ENCODE data around the gene ANGPTL8.

Gene ANGPTL8

DNA sequence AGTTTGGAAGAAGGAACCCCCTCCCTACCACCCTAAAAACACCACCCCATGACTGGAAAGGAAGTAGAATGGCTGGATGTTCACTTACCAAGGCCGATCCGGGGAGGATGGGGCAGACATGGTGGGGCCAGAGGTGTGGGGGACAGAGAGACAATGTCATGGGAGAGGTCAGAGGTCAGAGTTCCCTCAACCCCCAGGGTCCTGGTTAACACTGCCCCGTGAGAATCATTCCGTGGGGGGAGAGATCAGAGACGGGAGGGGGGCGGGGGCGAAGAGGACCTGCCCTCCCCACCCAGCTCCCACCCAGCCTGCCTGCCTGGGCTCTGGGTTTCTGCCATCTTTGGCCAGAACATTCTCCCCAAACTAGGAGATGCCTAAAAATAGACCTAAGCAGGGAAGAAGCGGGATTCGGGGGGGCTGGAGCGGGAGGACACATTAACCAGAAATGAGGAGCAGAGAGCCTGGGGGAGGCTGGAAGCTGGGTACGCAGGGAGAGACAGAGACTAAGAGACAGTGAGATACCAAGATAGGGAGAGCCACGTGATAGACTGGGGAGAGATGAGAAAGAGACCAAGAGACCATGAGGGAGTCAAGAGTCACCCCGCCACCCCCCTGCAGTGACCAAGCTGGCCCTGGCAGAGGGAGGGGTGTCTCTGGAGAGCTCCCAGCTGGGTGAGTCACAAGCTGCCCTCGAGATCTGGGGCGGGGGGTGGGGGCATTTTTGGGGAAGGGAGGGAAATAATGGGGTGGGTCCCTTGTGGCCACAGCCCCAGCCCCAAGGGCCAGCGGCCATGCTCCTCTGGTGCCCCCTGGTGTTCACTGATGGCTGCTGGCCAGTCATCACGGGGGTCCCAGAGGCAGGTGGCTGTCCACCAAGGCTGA is 36.0 kb upstream of the ANGPTL8 start:
- DNase-seq (ENCODE audit: low spot score) = peak; percentile 76

DNA sequence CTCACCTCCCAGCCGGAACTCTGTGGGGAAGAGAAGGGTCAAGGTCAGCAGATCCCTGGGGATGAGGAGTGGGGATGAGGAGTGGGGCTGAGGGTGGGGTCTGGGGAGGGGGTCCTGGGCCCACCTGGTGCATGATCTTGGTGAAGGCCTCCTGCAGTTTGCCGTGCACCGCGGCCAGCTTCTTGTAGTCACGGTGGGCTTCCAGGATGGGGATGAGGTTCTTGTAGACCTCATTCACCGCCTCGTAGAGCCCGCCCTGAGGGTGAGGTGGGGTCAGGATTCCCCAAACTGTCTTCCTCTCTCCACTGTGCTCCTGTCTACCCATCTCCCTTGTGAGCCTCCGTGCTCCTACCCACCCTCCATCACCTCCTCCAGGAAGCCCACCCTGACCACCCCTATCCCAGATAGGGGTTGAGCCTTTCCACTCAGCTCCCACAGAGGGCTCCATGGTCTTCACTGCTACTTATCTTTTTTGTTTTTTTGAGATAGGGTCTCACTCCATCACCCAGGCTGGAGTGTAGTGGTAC is 35.3 kb upstream of the ANGPTL8 start:
- no peak for DNase-seq (ENCODE audit: low spot score)

DNA sequence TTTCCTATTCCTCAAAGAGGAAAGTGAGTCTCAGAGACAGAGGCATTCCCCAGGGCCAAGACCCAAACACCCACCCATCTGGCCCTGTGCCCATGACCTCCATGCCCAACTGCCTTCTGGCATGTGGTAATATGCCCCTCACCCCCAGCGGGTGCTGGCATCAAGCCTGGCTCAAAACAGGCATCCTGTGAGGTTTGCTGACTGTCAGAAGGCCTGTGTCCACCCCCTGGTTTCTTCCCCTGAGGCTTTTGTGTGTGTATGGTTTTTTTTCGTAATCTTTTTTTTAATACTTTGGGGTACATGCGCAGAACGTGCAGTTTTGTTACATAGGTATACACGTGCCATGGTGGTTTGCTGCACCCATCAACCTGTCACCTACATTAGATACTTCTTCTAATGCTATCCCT is 34.5 kb upstream of the ANGPTL8 start:
- peak; percentile 79 for DNase-seq (ENCODE audit: low spot score)

DNA sequence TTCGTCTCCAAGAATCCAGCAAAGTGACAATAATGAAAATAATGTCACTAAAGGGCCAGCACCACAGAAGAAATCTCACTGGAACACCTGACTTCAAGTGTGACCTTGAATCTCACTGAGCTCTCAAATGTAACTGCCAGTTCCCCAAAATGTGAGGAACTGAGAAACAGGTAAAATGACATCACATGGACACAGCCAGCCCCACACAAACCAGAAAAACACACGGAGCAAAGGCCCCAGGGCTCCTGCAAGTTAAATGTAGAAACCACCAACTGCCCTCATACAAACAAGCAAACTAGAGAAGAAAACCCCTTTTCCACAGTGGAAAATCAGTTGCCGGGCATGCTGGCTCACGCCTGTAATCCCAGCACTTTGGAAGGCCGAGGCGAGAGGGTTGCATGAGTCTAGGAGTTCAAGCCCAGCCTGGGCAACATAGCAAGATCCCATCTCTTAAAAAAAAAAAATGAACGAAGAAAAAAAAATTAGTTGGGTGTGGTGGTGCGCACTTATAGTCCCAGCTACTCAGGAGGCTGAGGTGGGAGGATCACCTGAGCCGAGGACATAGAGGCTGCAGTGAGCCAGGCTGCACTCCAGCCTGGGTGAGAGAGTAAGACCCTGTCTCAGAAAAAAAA is 33.4 kb upstream of the ANGPTL8 start:
- DNase-seq (ENCODE audit: low spot score) = no peak

DNA sequence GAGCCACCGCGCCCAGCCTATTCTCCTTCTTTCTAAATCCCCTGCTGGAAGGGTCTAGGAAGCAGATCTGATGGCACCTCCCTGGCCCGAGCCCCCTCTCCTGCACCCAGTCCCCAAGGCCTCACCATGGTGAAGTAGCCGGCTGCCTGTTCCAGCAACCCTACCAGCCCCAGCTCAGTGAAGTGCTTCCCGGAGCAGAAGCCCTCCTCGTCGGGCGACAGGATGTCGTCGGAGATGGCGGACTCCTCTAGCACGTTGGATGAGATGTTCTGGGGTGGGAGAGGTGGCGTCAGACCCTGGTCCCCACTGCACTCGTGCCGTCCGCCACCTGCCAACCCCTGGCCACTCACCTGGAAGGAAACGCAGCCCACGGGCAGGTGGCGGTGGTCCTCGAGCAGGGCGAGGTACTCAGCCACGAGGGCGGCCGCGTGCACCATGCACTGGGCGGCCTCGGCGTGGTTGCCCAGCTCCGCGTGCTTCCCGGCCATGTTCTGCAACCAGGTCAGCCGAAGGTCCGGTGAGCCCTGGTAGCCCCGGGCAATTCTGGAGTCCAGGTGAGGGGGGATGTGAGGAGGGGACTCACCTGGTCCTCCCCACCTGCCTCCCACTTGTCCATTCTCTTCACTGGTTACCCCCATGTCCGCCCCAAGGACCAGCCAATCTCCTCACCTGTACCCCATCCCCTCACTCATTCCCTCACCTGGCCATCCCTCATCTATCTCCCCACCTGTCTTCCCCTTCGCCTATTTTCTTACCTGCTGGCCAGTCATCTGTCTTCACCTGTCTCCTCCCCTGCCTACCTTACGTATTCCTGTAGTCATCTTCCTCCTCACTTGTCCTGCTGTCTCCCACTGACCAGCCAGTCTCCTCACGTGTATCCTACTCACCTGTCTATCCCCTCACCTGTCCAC is 30.6 kb upstream of the ANGPTL8 start:
- DNase-seq (ENCODE audit: low spot score) = no peak

DNA sequence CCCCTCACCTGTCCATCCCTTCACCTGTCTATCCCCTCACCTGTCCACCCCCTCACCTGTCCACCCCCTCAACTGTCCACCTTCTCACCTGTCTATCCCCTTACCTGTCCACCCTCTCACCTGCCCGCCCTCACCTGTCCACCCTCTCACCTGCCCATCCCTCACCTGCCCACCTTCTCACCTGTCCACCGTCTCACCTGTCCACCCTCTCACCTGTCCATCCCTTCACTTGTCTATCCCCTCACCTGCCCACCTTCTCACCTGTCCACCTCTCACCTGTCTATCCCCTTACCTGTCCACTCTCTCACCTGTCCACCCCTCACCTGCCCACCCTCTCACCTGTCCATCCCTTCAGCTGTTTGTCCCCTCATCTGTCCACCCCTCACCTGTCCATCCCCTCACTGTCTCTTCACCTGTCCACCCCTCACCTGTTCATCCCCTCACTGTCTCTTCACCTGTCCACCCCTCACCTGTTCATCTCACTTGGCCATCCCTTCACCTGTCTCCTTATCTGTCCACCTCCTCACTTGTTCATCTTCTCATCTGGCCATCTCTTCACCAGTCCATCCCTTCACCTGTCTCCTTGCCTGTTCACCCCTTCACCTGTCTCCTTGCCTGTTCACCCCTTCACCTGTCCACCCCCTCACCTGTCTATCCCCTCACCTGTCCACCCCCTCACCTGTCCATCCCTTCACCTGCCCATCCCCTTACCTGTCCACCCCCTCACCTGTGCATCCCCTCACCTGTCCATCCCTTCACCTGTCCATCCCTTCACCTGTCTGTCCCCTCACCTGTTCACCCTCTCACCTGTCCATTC is 29.4 kb upstream of the ANGPTL8 start:
- DNase-seq (ENCODE audit: low spot score) = no peak

- no peak for DNase-seq (ENCODE audit: low spot score)
These were observed 28.8 kb upstream of the ANGPTL8 start for GRCh38 chr19:11210656-11210928.

DNA sequence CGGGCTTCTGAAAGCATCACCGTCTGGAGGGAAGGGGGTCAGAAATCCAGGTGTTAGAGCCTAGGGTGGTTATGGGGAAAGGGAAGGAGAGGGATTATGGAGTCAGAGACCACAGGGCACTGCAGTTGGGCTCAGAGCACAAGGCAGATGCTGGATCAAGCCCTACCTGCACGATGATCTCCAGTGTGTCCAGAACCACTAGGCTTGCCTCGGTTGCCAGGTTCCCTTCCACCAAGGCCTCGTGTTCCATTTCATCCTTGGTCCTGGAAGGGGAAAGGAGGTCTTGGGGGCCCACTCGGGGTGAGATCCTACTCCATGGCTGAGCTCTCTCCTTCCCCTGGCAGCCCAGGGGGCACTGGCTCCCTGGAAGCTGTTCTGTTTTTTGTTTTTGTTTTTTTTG is 25.0 kb upstream of the ANGPTL8 start:
- DNase-seq (ENCODE audit: low spot score) = no peak

DNA sequence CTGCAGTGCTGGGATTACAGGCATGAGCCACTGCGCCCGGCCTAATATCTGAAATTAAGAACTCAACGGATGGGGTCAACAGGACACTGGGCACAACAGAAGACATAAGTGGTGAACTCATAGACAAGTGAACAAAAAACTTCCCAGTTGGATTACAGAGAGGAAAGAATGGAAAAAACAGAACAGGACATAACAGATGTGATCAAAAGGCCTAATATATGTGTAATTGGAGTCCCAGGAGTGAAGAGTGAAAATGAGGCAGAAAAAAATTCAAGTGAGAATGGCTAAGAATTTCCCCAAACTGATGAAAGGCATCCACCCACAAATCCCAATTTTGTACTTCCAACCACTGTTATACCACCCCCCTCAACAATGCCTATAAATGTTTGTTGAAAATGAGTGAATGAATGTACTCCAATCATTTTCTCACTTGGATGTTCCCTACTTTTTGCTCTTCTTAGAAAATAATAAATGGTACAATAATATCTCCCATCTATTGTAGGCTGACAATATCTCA is 18.3 kb upstream of the ANGPTL8 start:
- DNase-seq (ENCODE audit: low spot score) = no peak

GRCh38 chr19:11223200-11223599 is 16.2 kb upstream of the ANGPTL8 start:
- no peak for DNase-seq (ENCODE audit: low spot score)

DNA sequence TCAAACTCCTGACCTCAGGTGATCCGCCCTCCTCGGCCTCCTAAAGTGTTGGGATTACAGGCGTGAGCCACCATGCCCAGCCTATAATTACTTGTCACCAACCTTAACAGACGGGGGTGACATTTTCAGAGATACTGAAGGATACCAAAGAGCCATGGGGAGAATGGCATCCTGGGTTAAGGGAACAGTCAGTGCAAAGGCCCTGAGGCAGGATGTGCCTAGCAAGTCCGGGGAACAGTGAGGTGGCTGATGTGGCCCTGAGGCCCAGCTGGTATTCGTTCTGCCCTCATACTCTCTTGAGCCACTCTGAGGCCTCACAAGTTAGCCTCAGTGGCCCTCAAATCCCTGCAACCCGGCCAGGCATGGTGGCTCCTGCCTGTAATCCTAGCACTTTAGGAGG is 15.0 kb upstream of the ANGPTL8 start:
- no peak for DNase-seq (ENCODE audit: low spot score)

DNA sequence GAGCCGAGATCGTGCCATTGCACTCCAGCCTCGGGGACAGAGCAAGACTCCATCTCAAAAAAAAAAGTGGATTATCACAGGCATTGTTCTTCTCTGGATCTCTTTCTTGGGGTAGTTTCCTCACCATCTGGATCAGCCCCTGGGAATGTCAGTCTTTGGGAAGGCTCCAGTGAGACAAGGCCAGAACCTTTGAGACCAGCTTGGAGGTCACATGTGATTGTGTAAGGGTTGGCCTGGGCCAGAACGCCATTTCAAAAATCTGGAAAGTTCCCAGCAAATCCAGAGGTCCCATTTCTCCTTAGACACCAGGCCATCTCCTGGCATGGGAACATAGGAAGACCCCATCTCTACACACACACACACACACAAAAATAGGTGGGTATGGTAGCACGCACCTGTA is 14.2 kb upstream of the ANGPTL8 start:
- DNase-seq (ENCODE audit: low spot score) = no peak

DNA sequence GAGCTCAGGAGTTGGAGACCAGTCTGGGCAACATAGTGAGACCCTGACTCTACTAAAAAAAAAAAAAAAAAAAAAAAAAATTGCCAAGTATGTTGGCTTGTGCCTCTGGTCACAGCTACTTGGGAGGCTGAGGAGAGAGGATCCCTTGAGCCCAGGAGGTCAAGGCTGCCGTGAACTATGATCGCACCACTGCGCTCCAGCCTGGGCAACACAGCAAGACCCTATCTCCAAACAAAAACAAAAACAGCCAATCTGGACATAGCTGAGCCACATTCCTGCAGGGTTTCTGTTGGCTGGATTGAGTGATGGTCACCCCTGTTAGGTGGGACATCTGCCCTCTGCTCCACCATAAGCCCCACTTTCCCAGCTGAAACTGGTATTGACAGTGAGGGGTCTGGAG is 13.6 kb upstream of the ANGPTL8 start:
- no peak for DNase-seq (ENCODE audit: low spot score)

DNA sequence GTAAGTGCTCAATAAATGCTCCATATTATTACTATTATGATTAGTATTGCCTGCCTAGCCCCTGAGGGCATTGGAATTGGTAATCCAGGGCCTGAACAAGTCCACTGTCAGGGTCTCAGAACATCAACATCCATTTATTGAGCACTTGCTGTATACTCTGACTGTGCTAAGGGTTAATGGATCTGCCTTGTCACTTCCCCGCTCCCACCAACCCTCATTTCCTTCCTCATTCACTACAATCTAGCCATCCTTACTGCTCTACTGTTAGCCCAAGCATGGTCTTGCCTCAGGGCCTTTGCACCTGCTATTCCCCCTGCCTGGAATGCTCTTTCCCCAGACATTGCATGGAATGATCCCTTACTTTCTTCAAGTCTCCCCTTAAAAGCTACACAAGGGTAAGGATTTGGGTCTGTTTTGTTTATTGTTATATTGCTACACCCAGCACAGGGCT is 12.7 kb upstream of the ANGPTL8 start:
- no peak for DNase-seq (ENCODE audit: low spot score)

GRCh38 chr19:11227195-11227886 is 12.1 kb upstream of the ANGPTL8 start:
- no peak for DNase-seq (ENCODE audit: low spot score)

DNA sequence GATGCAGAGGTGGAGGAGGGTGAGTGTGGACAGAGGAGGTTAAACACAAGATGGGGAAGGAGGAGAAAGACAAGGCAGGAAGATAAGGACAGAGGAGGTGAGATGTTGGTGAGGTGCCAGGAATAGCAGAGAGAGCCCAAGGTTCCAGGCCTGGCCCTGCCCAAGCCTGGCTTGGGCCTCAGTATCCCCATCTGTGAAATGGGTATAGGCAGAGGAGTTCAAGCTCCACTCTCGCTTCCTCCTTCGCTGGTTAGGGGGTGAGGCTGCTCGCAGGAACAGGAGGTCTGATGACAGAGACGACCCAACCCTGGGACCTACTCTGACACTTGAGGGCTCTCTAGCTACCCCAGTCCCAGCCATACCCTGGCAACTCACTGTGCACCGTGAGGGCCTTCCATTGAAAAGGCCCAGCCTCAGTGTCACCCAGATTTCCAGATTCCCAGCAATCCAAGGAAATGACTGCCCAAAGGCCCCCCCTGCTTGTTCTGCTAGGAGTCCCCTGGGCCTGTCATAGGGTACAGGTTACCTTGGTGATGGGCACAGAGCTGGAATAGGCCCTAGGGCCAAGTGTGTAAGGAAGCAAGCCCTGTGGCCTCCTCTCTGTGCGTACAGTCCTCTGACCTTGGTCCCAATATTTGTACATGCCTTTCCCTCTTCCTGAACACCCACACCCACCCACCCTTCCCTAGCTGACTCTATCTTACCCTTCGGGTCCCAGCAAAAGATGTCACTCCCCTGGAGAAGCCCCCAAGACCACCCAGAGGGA is 8.6 kb upstream of the ANGPTL8 start:
- DNase-seq (ENCODE audit: low spot score) = no peak

DNA sequence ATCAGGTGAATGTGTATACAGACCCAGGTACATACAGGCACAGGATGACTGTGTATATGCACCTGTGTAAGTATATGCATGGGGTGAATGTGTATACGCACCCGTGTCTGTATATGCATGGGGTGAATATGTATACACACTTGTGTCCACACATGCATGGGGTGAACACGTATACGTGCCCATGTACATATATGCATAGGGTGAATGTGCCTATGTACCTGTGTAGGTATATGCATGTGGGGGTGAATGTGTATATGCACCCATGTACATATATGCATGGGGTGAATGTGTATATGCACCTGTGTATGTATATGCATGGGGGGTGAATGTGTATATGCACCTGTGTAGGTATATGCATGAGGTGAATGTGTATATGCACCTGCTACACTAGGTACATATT is 6.9 kb upstream of the ANGPTL8 start:
- no peak for DNase-seq (ENCODE audit: low spot score)

DNA sequence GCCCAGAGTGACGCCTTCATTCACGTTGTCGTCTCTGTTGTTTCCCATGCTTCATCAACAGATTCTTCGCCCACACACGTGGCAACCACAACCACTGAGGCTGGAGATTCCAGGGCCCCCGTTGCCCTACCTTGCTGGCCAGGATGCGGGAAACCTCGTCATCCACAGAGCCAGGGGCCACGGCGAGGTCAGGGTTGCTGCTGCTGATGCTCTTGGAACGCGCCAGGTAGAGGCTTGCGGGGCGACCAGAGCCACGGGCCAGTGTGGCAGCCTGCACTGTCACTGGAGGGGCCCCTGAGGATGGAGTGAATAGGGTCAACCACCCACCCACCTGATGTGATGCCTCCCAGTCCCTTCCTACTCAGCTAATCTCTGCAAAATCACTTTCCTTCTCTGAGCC is 6.3 kb upstream of the ANGPTL8 start:
- no peak for DNase-seq (ENCODE audit: low spot score)

GRCh38 chr19:11234486-11235075 is 4.8 kb upstream of the ANGPTL8 start:
- no peak for DNase-seq (ENCODE audit: low spot score)

All from kidney tubule cell (primary cell).